Trophoblast cell (in vitro differentiated cells and primary cell): Measurements from ENCODE around the gene DENND1A.
"Not testable (repeated sequence)": the region's sequence is repeated elsewhere in the genome, so short reads cannot be mapped to it uniquely, and the experiment has no call there.

Source experiments
- DNase-seq, 2 donors: peaks; one replicate each; pipeline ENCODE4 v3.0.0-alpha.2; 2016
- H2AFZ ChIP-seq: 2 replicates; pipeline ENCODE4 v1.6.1; 2013; ENCODE audit warnings: low read length, moderate library complexity, mild to moderate bottlenecking; ENCODE audit not compliant: insufficient read depth, poor library complexity
- H2AK5ac ChIP-seq: 2 replicates; pipeline ENCODE4 v1.6.1; 2013; ENCODE audit warnings: mild to moderate bottlenecking, low read length
- H2BK120ac ChIP-seq: 2 replicates; pipeline ENCODE4 v1.6.1; 2013; ENCODE audit warnings: low read length, mild to moderate bottlenecking, moderate library complexity; ENCODE audit not compliant: insufficient read depth, poor library complexity
- H2BK12ac ChIP-seq: 2 replicates; pipeline ENCODE4 v1.6.1; 2013; ENCODE audit warnings: mild to moderate bottlenecking, low read length, moderate library complexity
- H2BK5ac ChIP-seq: 2 replicates; pipeline ENCODE4 v1.6.1; 2013; ENCODE audit warnings: low read length, low read depth, moderate library complexity, mild to moderate bottlenecking; ENCODE audit not compliant: poor library complexity
- H3K14ac ChIP-seq: 2 replicates; pipeline ENCODE4 v1.6.1; 2013; ENCODE audit warnings: mild to moderate bottlenecking, low read length
- H3K18ac ChIP-seq: 2 replicates; pipeline ENCODE4 v1.6.1; 2013; ENCODE audit warnings: mild to moderate bottlenecking, low read length
- H3K23ac ChIP-seq: 2 replicates; pipeline ENCODE4 v1.6.1; 2013; ENCODE audit warnings: low read length
- H3K27ac ChIP-seq: 2 replicates; pipeline ENCODE4 v1.5.1; 2013; ENCODE audit warnings: low read depth, mild to moderate bottlenecking, inconsistent platforms, low read length, moderate library complexity
- H3K27me3 ChIP-seq: 2 replicates; pipeline ENCODE4 v1.6.1; 2013; ENCODE audit warnings: inconsistent platforms, mild to moderate bottlenecking, low read length, moderate library complexity; ENCODE audit not compliant: insufficient read depth
- H3K36me3 ChIP-seq, 2 experiments: 1 replicate in 1 of 2; 2 replicates in 1 of 2; pipeline ENCODE4 v1.6.1; 2013; ENCODE audit warnings: low read length in 2 of 2, mild to moderate bottlenecking in 2 of 2, moderate library complexity in 1 of 2; ENCODE audit not compliant: insufficient read depth in 2 of 2, control insufficient read depth in 1 of 2
- H3K4ac ChIP-seq: 2 replicates; pipeline ENCODE4 v1.6.1; 2013; ENCODE audit warnings: low read depth, mild to moderate bottlenecking, low read length, moderate library complexity
- H3K4me1 ChIP-seq, 2 experiments: 1 replicate in 1 of 2; 2 replicates in 1 of 2; pipeline ENCODE4 v1.6.1; 2013; ENCODE audit warnings: low read length in 2 of 2, mild to moderate bottlenecking in 2 of 2, moderate library complexity in 1 of 2; ENCODE audit not compliant: insufficient read depth in 2 of 2, control insufficient read depth in 1 of 2
- H3K4me2 ChIP-seq: 2 replicates; pipeline ENCODE4 v1.6.1; 2013; ENCODE audit warnings: inconsistent platforms, mild to moderate bottlenecking, low read length, moderate library complexity
- H3K4me3 ChIP-seq: 2 replicates; pipeline ENCODE4 v1.5.1; 2013; ENCODE audit warnings: mild to moderate bottlenecking, low read depth, low read length, inconsistent platforms
- H3K79me1 ChIP-seq: one replicate; pipeline ENCODE4 v1.6.1; 2013; ENCODE audit warnings: low read length
- H3K79me2 ChIP-seq: 2 replicates; pipeline ENCODE4 v1.6.1; 2013; ENCODE audit warnings: low read length, mild to moderate bottlenecking; ENCODE audit not compliant: control insufficient read depth, insufficient read depth, poor library complexity
- H3K9ac ChIP-seq: 2 replicates; pipeline ENCODE4 v1.6.1; 2013; ENCODE audit warnings: mild to moderate bottlenecking, low read length
- H3K9me3 ChIP-seq: 2 replicates; pipeline ENCODE4 v1.6.1; 2013; ENCODE audit warnings: low read depth, mild to moderate bottlenecking, control low read depth, inconsistent platforms, low read length; ENCODE audit not compliant: insufficient read depth
- H4K12ac ChIP-seq: 2 replicates; pipeline ENCODE4 v1.6.1; 2013; ENCODE audit warnings: low read depth, mild to moderate bottlenecking, low read length, moderate library complexity
- H4K8ac ChIP-seq: 2 replicates; pipeline ENCODE4 v1.6.1; 2013; ENCODE audit warnings: low read depth, mild to moderate bottlenecking, low read length, moderate library complexity
- H4K91ac ChIP-seq: one replicate; pipeline ENCODE4 v1.6.1; 2013; ENCODE audit warnings: low read depth, mild to moderate bottlenecking, low read length, moderate library complexity
- WGBS: extraction: QIAGEN DNeasy Blood & Tissue Kit; methylation state at CpG from one replicate; pipeline ENCODE4 v1.1.7; 2013; ENCODE audit warnings: missing lambda C conversion rate; ENCODE audit not compliant: insufficient read length, insufficient coverage; ENCODE audit errors: extremely low coverage; 5-methylcytosine and 5-hydroxymethylcytosine counted together

The DENND1A gene

DNA sequence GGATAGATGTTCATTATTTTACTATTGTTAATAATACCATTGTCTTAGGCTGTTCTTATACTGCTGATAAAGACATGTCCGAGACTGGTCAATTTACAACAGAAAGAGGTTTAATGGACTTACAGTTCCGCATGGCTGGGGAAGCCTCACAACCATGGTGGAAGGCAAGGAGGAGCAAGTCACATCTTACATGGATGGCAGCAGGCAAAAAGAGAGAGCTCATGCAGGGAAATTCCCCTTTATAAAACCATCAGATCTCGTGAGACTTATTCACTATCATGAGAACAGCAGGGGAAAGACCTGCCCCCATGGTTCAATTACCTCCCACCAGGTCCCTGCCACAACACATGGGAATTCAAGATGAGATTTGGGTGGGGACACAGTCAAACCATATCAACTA lies 6.6 kb upstream of the DENND1A start:
- not testable (repeated sequence) for H2AK5ac ChIP-seq, H2BK120ac ChIP-seq, H2AFZ ChIP-seq, DNase-seq, H3K79me2 ChIP-seq, H3K23ac ChIP-seq, H3K4ac ChIP-seq, H4K91ac ChIP-seq, H4K12ac ChIP-seq, H3K9me3 ChIP-seq, H3K4me1 ChIP-seq, H3K79me1 ChIP-seq, H3K27ac ChIP-seq, H3K9ac ChIP-seq, H3K4me2 ChIP-seq, H2BK12ac ChIP-seq, H3K36me3 ChIP-seq, H3K18ac ChIP-seq, H4K8ac ChIP-seq, H3K4me3 ChIP-seq, H3K14ac ChIP-seq, H3K27me3 ChIP-seq, H2BK5ac ChIP-seq
- no CpG with 5 or more reads among the region's 3 CpGs for whole genome bisulfite sequencing

DNA sequence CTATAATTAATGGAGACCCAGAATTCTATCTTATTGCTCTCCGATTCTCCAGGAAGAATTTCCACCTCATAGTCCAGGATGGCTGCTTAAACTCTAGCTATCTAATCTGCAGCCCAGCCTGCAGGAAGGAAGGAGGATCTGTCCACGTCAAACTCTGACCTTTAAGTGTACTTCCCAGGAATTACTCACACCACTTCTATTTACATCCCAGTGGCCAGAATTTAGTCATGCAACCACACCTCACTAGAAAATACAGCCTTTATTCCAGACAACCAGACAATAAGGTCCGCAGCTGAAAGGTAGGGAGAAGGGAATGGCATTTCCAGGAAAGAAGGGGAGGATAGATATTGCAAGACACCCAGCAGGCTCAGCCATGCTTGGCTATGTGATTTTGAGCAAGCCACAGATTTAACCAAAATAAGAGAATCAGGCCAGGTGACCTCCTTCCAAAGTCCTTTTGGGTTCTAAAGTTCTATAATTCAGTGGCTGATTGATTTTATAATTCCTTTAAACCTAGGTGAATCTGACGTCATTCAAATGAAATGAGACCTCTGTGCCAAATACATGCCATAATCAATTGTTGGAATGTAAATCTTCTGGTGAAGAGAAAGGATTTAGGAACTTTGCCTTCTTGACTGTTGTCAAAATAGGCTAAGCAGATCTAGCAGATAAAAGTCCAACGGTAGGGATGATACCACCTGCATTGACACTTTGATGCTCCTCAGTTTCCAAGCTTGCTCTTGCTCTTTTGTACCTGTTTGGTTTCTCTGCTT lies 3.7 kb upstream of the DENND1A start:
- H4K12ac ChIP-seq = no peak overlapping the region
- H2AFZ ChIP-seq = no peak overlapping the region
- H3K23ac ChIP-seq = no peak overlapping the region
- peaks cover 2% of the 10 kb centered on the region for H3K9me3 ChIP-seq
- no peak overlapping the region for H3K4ac ChIP-seq
- no peak overlapping the region for H3K4me3 ChIP-seq
- H3K79me1 ChIP-seq = peaks cover 11% of the 10 kb centered on the region
- H3K27ac ChIP-seq = peak overlapping the region; percentile 28
- no peaks in the 10 kb centered on the region for H3K27me3 ChIP-seq
- H4K8ac ChIP-seq = no peak overlapping the region
- no peak overlapping the region for H3K14ac ChIP-seq
- H2BK12ac ChIP-seq = no peak overlapping the region
- H3K4me2 ChIP-seq = no peak overlapping the region
- H3K9ac ChIP-seq = no peak overlapping the region
- peaks cover 5% of the 10 kb centered on the region for H3K79me2 ChIP-seq
- H2AK5ac ChIP-seq = no peak overlapping the region
- H3K36me3 ChIP-seq = no peaks in the 10 kb centered on the region
- WGBS = no CpG with 5 or more reads among the region's 5 CpGs
- no peak overlapping the region for H2BK5ac ChIP-seq
- peak; percentile 73 to 81 for DNase-seq
- peaks cover 0 to 13% of the 10 kb centered on the region in 2 experiments for H3K4me1 ChIP-seq
- H4K91ac ChIP-seq = no peak overlapping the region
- H2BK120ac ChIP-seq = no peak overlapping the region
- H3K18ac ChIP-seq = no peak overlapping the region

DNA sequence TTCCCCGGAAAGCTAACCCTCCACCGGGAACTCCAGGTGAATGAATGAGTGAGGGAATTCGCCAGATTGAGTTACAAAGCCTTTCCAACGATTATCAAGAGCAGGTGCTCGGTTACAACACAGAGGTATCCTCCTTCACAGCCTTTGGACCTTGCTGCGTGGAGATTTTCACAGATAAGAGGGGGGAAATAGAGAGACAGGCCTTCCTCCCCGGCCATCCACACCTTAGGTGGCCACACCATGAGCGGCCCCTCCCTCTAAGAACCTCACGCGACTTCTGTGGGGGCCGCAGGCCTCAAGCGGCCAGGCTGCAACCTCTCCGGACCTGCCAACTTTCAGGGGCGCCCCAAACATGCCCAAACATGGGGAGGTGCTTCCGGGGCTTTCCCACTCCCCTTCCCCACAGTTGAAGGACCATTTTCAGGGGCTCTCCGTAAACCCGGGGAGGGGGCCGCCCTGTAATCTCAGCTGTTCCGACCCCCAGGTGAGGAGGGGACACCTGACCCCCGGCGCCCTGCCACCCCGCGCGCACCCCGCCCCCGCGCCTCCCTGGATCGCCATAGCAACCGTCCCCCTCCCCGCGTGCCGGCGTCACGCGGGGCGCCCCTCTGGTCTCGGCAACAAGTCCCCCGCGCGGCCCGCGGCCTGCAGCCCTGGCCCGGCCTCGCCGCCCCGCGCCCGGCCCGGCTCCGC lies 603 bp downstream of the DENND1A start:
- peaks cover 7% of the 10 kb centered on the region for H3K79me2 ChIP-seq
- peak overlapping the region; percentile 75 for H3K4me3 ChIP-seq
- H3K79me1 ChIP-seq = peaks cover 11% of the 10 kb centered on the region
- WGBS = no CpG with 5 or more reads among the region's 50 CpGs
- H4K12ac ChIP-seq = peak overlapping the region; percentile 51
- no peak overlapping the region for H3K23ac ChIP-seq
- peak overlapping the region; percentile 79 for H2AFZ ChIP-seq
- peak overlapping the region; percentile 94 for H3K4me2 ChIP-seq
- no peaks in the 10 kb centered on the region for H3K36me3 ChIP-seq
- DNase-seq = peak; percentile 20 to 45
- peak overlapping the region; percentile 30 for H3K27ac ChIP-seq
- peak overlapping the region; percentile 91 for H4K91ac ChIP-seq
- H3K9me3 ChIP-seq = no peaks in the 10 kb centered on the region
- peak overlapping the region; percentile 11 for H2BK5ac ChIP-seq
- peak overlapping the region; percentile 2 for H3K4ac ChIP-seq
- H3K27me3 ChIP-seq = no peaks in the 10 kb centered on the region
- H3K4me1 ChIP-seq = peaks cover 2 to 24% of the 10 kb centered on the region in 2 experiments
- H2AK5ac ChIP-seq = no peak overlapping the region
- H3K14ac ChIP-seq = peak overlapping the region; percentile 91
- H2BK12ac ChIP-seq = no peak overlapping the region
- H4K8ac ChIP-seq = peak overlapping the region; percentile 75
- no peak overlapping the region for H2BK120ac ChIP-seq
- peak overlapping the region; percentile 28 for H3K18ac ChIP-seq
- peak overlapping the region; percentile 67 for H3K9ac ChIP-seq

DNA sequence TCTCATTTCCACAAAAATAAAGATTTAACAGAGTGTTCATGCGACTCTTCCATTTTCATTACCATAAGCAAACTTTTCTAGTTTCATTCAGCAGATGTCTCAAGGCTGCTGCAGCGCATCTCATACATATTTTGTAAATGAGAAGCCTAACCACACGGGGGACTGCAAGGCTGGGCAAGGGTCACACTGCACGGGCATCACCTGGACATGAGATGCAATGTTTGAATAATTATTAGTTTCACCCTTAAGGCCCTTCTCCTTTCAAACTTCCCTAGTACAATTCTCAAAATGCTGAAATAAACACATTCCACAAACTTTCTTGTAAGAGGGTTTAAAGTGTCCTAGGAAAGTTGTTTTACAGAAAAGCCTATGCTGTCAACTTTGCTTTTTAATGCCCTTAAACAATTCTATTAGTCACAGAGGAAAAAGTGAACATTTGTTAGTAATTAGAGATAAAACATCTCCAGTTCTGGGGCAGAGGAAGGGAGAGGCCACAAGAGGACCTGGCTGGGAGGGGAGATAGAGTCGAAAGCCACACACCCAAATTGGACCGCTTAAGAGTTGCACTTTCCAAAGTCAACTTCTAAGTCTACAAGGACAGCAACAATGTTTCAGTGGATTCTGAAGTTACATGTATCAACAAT lies 1.3 kb downstream of the DENND1A start:
- Histone ChIP-seq H2AFZ (peak overlapping the region; percentile 79), H3K4me2 (peak overlapping the region; percentile 94), H4K91ac (peak overlapping the region; percentile 91), H3K4me3 (no peak overlapping the region), H3K36me3 (no peaks in the 10 kb centered on the region), H4K12ac (no peak overlapping the region), H2BK120ac (no peak overlapping the region), H3K23ac (no peak overlapping the region), H3K9me3 (no peaks in the 10 kb centered on the region), H3K4ac (no peak overlapping the region), H4K8ac (no peak overlapping the region), H3K79me2 (peaks cover 7% of the 10 kb centered on the region), H3K27ac (no peak overlapping the region), H2BK12ac (no peak overlapping the region), H3K9ac (no peak overlapping the region), H2BK5ac (no peak overlapping the region), H3K79me1 (peaks cover 11% of the 10 kb centered on the region), H3K27me3 (no peaks in the 10 kb centered on the region), H2AK5ac (no peak overlapping the region), H3K18ac (no peak overlapping the region), H3K14ac (no peak overlapping the region), H3K4me1 (peaks cover 2 to 24% of the 10 kb centered on the region in 2 experiments)
- DNase-seq = peak; percentile 43 to 51
- WGBS = no CpG with 5 or more reads among the region's 6 CpGs
